Glutamatergic neuron (in vitro differentiated cells): ENCODE measurements around the gene ACVRL1. TPM values are rescaled to one million over a fixed set of nuclear protein-coding genes. Genes with fewer than 3 reads are reported as not detected.

ENCODE experiments used
- DNase-seq: peaks from one replicate; pipeline ENCODE4 v3.0.0; 2022
- H3K27ac Mint-ChIP-seq: one replicate; pipeline ENCODE4 v1.8.0; 2020; ENCODE audit warnings: mild to moderate bottlenecking, mixed read lengths, inconsistent platforms; ENCODE audit not compliant: unreplicated experiment
- H3K27me3 Mint-ChIP-seq: one replicate; pipeline ENCODE4 v1.8.0; 2020; ENCODE audit warnings: mild to moderate bottlenecking, moderate library complexity, mixed read lengths, inconsistent platforms; ENCODE audit not compliant: unreplicated experiment
- H3K36me3 Mint-ChIP-seq: one replicate; pipeline ENCODE4 v1.8.0; 2020; ENCODE audit warnings: mild to moderate bottlenecking, mixed read lengths, inconsistent platforms; ENCODE audit not compliant: unreplicated experiment
- H3K4me1 Mint-ChIP-seq: one replicate; pipeline ENCODE4 v1.8.0; 2020; ENCODE audit warnings: mild to moderate bottlenecking, low read depth, mixed read lengths, inconsistent platforms; ENCODE audit not compliant: unreplicated experiment
- H3K4me3 Mint-ChIP-seq: one replicate; pipeline ENCODE4 v1.8.0; 2020; ENCODE audit warnings: mild to moderate bottlenecking, mixed read lengths, inconsistent platforms; ENCODE audit not compliant: unreplicated experiment
- H3K9me3 Mint-ChIP-seq: one replicate; pipeline ENCODE4 v1.8.0; 2020; ENCODE audit warnings: mild to moderate bottlenecking, moderate library complexity, mixed read lengths, inconsistent platforms; ENCODE audit not compliant: unreplicated experiment
- CTCF ChIP-seq: fragments of 200-600 bp; sonication (generic); IDR thresholded peaks from one replicate; pipeline ENCODE4 v1.5.0; 2021; ENCODE audit not compliant: partially characterized antibody, unreplicated experiment
- total RNA-seq: library from RNA; stranded (reverse); fragmentation: NEBNext Ultra II Directional; extraction: Animal tissue kit (Norgen Biotek cat#: 25700); gene quantifications from one replicate; pipeline ENCODE4 v1.2.1, GENCODE V29; 2021; ENCODE audit not compliant: unreplicated experiment

Gene ACVRL1
- total RNA-seq, 1 donor from 2014 or later = 0.39 TPM

GRCh38 chr12:51934080-51934479 is 26.8 kb downstream of the ACVRL1 start:
- no peaks in the 10 kb centered on the region for H3K27me3 Mint-ChIP-seq
- DNase-seq = no peak
- H3K9me3 Mint-ChIP-seq = peaks cover 6% of the 10 kb centered on the region
- peaks cover 5% of the 10 kb centered on the region for H3K4me1 Mint-ChIP-seq
- peaks cover 8% of the 10 kb centered on the region for H3K36me3 Mint-ChIP-seq
- H3K4me3 Mint-ChIP-seq = no peak overlapping the region
- TF ChIP-seq CTCF = no peak
- no peak overlapping the region for H3K27ac Mint-ChIP-seq

- peaks cover 6% of the 10 kb centered on the region for H3K9me3 Mint-ChIP-seq
- no peak for DNase-seq
- peaks cover 29% of the 10 kb centered on the region for H3K4me1 Mint-ChIP-seq
- no peak for TF ChIP-seq CTCF
- no peak overlapping the region for H3K27ac Mint-ChIP-seq
- H3K4me3 Mint-ChIP-seq = no peak overlapping the region
- peaks cover 6% of the 10 kb centered on the region for H3K27me3 Mint-ChIP-seq
- peaks cover 21% of the 10 kb centered on the region for H3K36me3 Mint-ChIP-seq
Measured at GRCh38 chr12:51937926-51938325, 30.6 kb downstream of the ACVRL1 start.

- Mint-ChIP-seq H3K27ac (no peak overlapping the region), H3K36me3 (peaks cover 21% of the 10 kb centered on the region), H3K27me3 (peaks cover 6% of the 10 kb centered on the region), H3K4me1 (peaks cover 29% of the 10 kb centered on the region), H3K9me3 (peaks cover 6% of the 10 kb centered on the region), H3K4me3 (no peak overlapping the region)
- no peak for TF ChIP-seq CTCF
- DNase-seq = no peak
Measured at GRCh38 chr12:51938726-51939125, 31.4 kb downstream of the ACVRL1 start.

- peaks cover 27% of the 10 kb centered on the region for H3K36me3 Mint-ChIP-seq
- peak overlapping the region; percentile 2 for H3K27ac Mint-ChIP-seq
- DNase-seq = peak; percentile 66
- H3K4me3 Mint-ChIP-seq = peak overlapping the region; percentile 53
- TF ChIP-seq CTCF = no peak
- peaks cover 29% of the 10 kb centered on the region for H3K4me1 Mint-ChIP-seq
- H3K9me3 Mint-ChIP-seq = peaks cover 10% of the 10 kb centered on the region
- peaks cover 8% of the 10 kb centered on the region for H3K27me3 Mint-ChIP-seq
Measured at GRCh38 chr12:51941011-51941581, 33.8 kb downstream of the ACVRL1 start.

- no peak for TF ChIP-seq CTCF
- no peak for DNase-seq
- Mint-ChIP-seq H3K4me1 (peaks cover 29% of the 10 kb centered on the region), H3K9me3 (peaks cover 13% of the 10 kb centered on the region), H3K4me3 (peak overlapping the region; percentile 53), H3K27me3 (peaks cover 8% of the 10 kb centered on the region), H3K36me3 (peaks cover 32% of the 10 kb centered on the region), H3K27ac (peak overlapping the region; percentile 2)
Measured at GRCh38 chr12:51941604-51942003, 34.3 kb downstream of the ACVRL1 start.
